H1 (cell line): ENCODE results near the gene CHST12. TPM values are rescaled to one million over a fixed set of nuclear protein-coding genes. Genes with fewer than 3 reads are reported as not detected.

Experiments used
- CTCF ChIA-PET: fragments of 300-600 bp; sonication (Branson Sonifier 250); formaldehyde crosslinking; loops from one replicate; lab custom pipeline; 2021; ENCODE audit not compliant: partially characterized antibody; lab: Charles Lee
- POLR2A ChIA-PET: fragments of 300-600 bp; sonication (Branson Sonifier 250); formaldehyde crosslinking; loops from one replicate; lab custom pipeline; 2021; ENCODE audit warnings: inconsistent platforms; ENCODE audit not compliant: partially characterized antibody; lab: Charles Lee
- DNase-seq, 2 experiments: peaks; one replicate each; pipeline versions ENCODE4 v3.0.0 to v3.0.0-alpha.2; 2010 to 2022; ENCODE audit warnings: low spot score in 2 of 2, low read depth in 1 of 2, mixed read lengths in 1 of 2
- FAIRE-seq: peaks from 2 replicates; lab custom pipeline; 2011; peaks lifted over from hg19 to GRCh38; lab: Jason Lieb, UNC
- H2AFZ ChIP-seq: 2 replicates; pipeline ENCODE4 v1.8.1; 2012; ENCODE audit warnings: low read length, inconsistent platforms
- H2AK5ac ChIP-seq: 2 replicates; pipeline ENCODE4 v1.6.1; 2013; ENCODE audit warnings: low read depth, low read length
- H2BK120ac ChIP-seq: replicated peaks from 2 replicates; pipeline ENCODE3; 2013; ENCODE audit warnings: low read depth, low read length, inconsistent platforms
- H2BK12ac ChIP-seq: 2 replicates; pipeline ENCODE4 v1.6.1; 2013; ENCODE audit warnings: low read depth, low read length
- H2BK15ac ChIP-seq: 2 replicates; pipeline ENCODE4 v1.6.1; 2013; ENCODE audit warnings: low read length
- H2BK20ac ChIP-seq: 2 replicates; pipeline ENCODE4 v1.6.1; 2013; ENCODE audit warnings: low read length
- H2BK5ac ChIP-seq: 2 replicates; pipeline ENCODE4 v1.6.1; 2013; ENCODE audit warnings: low read depth, low read length
- H3K14ac ChIP-seq: 2 replicates; pipeline ENCODE4 v1.6.1; 2013; ENCODE audit warnings: inconsistent platforms; ENCODE audit not compliant: insufficient read length
- H3K18ac ChIP-seq: 2 replicates; pipeline ENCODE4 v1.6.1; 2013; ENCODE audit warnings: low read length; ENCODE audit errors: extremely low read depth
- H3K23ac ChIP-seq: 2 replicates; pipeline ENCODE4 v1.6.1; 2013; ENCODE audit warnings: inconsistent platforms; ENCODE audit not compliant: insufficient read length
- H3K23me2 ChIP-seq: 2 replicates; pipeline ENCODE4 v1.6.1; 2013; ENCODE audit warnings: low read depth, low read length
- H3K27ac ChIP-seq: 2 replicates; pipeline ENCODE4 v1.6.1; 2011; ENCODE audit warnings: low read depth, low read length, inconsistent platforms
- H3K27me3 ChIP-seq, 4 experiments: replicated peaks in 1 of 4; 1 replicate in 1 of 4; 2 replicates in 3 of 4; pipeline versions ENCODE4 v1.6.1 to v1.8.1; 2011 to 2013; ENCODE audit warnings: low read length in 3 of 4, mild to moderate bottlenecking in 3 of 4, inconsistent platforms in 2 of 4, mixed read lengths in 2 of 4, moderate library complexity in 1 of 4; ENCODE audit not compliant: control insufficient read depth in 3 of 4, insufficient read depth in 3 of 4; ENCODE audit errors: extremely low read depth in 1 of 4
- H3K36me3 ChIP-seq, 4 experiments: 2 replicates each; pipeline versions ENCODE4 v1.6.1 to v1.8.1; 2011 to 2013; ENCODE audit warnings: mild to moderate bottlenecking in 4 of 4, low read length in 3 of 4, moderate library complexity in 2 of 4, control low read depth in 1 of 4, inconsistent platforms in 1 of 4; ENCODE audit not compliant: insufficient read depth in 4 of 4, control insufficient read depth in 2 of 4
- H3K4ac ChIP-seq: replicated peaks from 2 replicates; pipeline ENCODE3; 2013; ENCODE audit warnings: low read length, low read depth, mixed read lengths, inconsistent platforms; ENCODE audit not compliant: insufficient read length
- H3K4me1 ChIP-seq, 4 experiments: replicated peaks in 1 of 4; 1 replicate in 1 of 4; 2 replicates in 3 of 4; pipeline versions ENCODE4 v1.6.1 to v1.8.1; 2011 to 2013; ENCODE audit warnings: low read length in 3 of 4, inconsistent platforms in 2 of 4, mixed read lengths in 1 of 4; ENCODE audit not compliant: insufficient read depth in 4 of 4, control insufficient read depth in 3 of 4
- H3K4me2 ChIP-seq, 2 experiments: 2 replicates each; pipeline versions ENCODE4 v1.6.1 to v1.8.1; 2011 to 2013; ENCODE audit warnings: low read depth in 2 of 2, low read length in 2 of 2, control low read depth in 1 of 2, inconsistent platforms in 1 of 2, mild to moderate bottlenecking in 1 of 2; ENCODE audit not compliant: insufficient read depth in 1 of 2
- H3K4me3 ChIP-seq, 4 experiments: fragments of 200-600, 300-600 bp in 1 of 4; sonication (generic), shearing (Covaris generic), sonication (Bioruptor Twin) in 1 of 4; 2 replicates each; pipeline versions ENCODE4 v1.5.1 to v1.8.1; 2011 to 2016; ENCODE audit warnings: low read length in 4 of 4, low read depth in 3 of 4, control low read depth in 2 of 4, inconsistent platforms in 2 of 4, mild to moderate bottlenecking in 2 of 4, mixed read lengths in 1 of 4, moderate library complexity in 1 of 4; ENCODE audit not compliant: insufficient read depth in 2 of 4; ENCODE audit errors: extremely low read depth in 1 of 4
- H3K56ac ChIP-seq: replicated peaks from 2 replicates; pipeline ENCODE3; 2013; ENCODE audit warnings: low read depth, mild to moderate bottlenecking, mixed read lengths, low read length, inconsistent platforms; ENCODE audit not compliant: insufficient read length
- H3K79me1 ChIP-seq: 2 replicates; pipeline ENCODE4 v1.6.1; 2013; ENCODE audit warnings: low read depth, low read length, control low read depth
- H3K79me2 ChIP-seq, 2 experiments: 2 replicates each; pipeline versions ENCODE4 v1.6.1 to v1.8.1; 2012 to 2013; ENCODE audit warnings: low read length in 2 of 2, mild to moderate bottlenecking in 2 of 2, inconsistent platforms in 1 of 2; ENCODE audit not compliant: insufficient read depth in 2 of 2, control insufficient read depth in 1 of 2
- H3K9ac ChIP-seq, 4 experiments: replicated peaks in 1 of 4; 1 replicate in 1 of 4; 2 replicates in 3 of 4; pipeline versions ENCODE4 v1.6.1 to v1.8.1; 2011 to 2013; ENCODE audit warnings: low read depth in 3 of 4, low read length in 3 of 4, control low read depth in 2 of 4, mild to moderate bottlenecking in 2 of 4, moderate library complexity in 2 of 4, inconsistent platforms in 1 of 4; ENCODE audit errors: extremely low read depth in 1 of 4
- H3K9me3 ChIP-seq, 2 experiments: 2 replicates each; pipeline versions ENCODE4 v1.6.1 to v1.8.1; 2012 to 2013; ENCODE audit warnings: mild to moderate bottlenecking in 2 of 2, moderate library complexity in 2 of 2, control low read depth in 1 of 2, inconsistent platforms in 1 of 2, low read depth in 1 of 2, low read length in 1 of 2, mixed read lengths in 1 of 2; ENCODE audit not compliant: insufficient read depth in 2 of 2
- H4K20me1 ChIP-seq, 2 experiments: replicated peaks in 1 of 2; 2 replicates each; pipeline versions ENCODE3 to v1.8.1; 2011 to 2013; ENCODE audit warnings: inconsistent platforms in 2 of 2, low read length in 2 of 2, mild to moderate bottlenecking in 1 of 2; ENCODE audit not compliant: insufficient read depth in 2 of 2, control insufficient read depth in 1 of 2
- H4K5ac ChIP-seq: 2 replicates; pipeline ENCODE4 v1.6.1; 2013; ENCODE audit warnings: low read length, low read depth, mixed read lengths, inconsistent platforms; ENCODE audit not compliant: insufficient read length
- H4K8ac ChIP-seq: 2 replicates; pipeline ENCODE4 v1.8.0; 2013; ENCODE audit warnings: mild to moderate bottlenecking, moderate library complexity, low read length, inconsistent platforms; ENCODE audit not compliant: insufficient read depth; ENCODE audit errors: extremely low read depth
- H4K91ac ChIP-seq: replicated peaks from 2 replicates; pipeline ENCODE3; 2013; ENCODE audit warnings: low read length, mixed read lengths, inconsistent platforms; ENCODE audit not compliant: insufficient read length
- EP300 ChIP-seq, 2 experiments: IDR thresholded peaks; 1 replicate in 1 of 2; 2 replicates in 1 of 2; pipeline ENCODE4 v1.6.1; 2011 to 2012; ENCODE audit warnings: low read depth in 2 of 2, low read length in 2 of 2, mild to moderate bottlenecking in 2 of 2, borderline replicate concordance in 1 of 2, inconsistent platforms in 1 of 2, moderate library complexity in 1 of 2
- MAX ChIP-seq: IDR thresholded peaks from 2 replicates; pipeline ENCODE4 v1.6.1; 2012; ENCODE audit warnings: inconsistent platforms
- POLR2A ChIP-seq, 2 experiments: IDR thresholded peaks; 1 replicate in 1 of 2; 2 replicates in 1 of 2; pipeline ENCODE4 v1.6.1; 2011; ENCODE audit warnings: low read depth in 2 of 2, low read length in 2 of 2, mild to moderate bottlenecking in 2 of 2; ENCODE audit errors: control extremely low read depth in 1 of 2
- POLR2AphosphoS5 ChIP-seq: IDR thresholded peaks from 2 replicates; pipeline ENCODE4 v1.6.1; 2011; ENCODE audit warnings: low read depth, low read length
- RBBP5 ChIP-seq: IDR thresholded peaks from 2 replicates; pipeline ENCODE4 v1.7.1; 2012; ENCODE audit warnings: low read depth, mild to moderate bottlenecking, inconsistent platforms, low read length, moderate library complexity, borderline replicate concordance
- RXRA ChIP-seq: IDR thresholded peaks from 2 replicates; pipeline ENCODE4 v1.6.1; 2011; ENCODE audit warnings: low read depth, mild to moderate bottlenecking, low read length, moderate library complexity; ENCODE audit not compliant: insufficient read depth
- TAF7 ChIP-seq: optimal IDR thresholded peaks from 2 replicates; pipeline ENCODE3; 2011; ENCODE audit warnings: low read depth, mild to moderate bottlenecking, inconsistent platforms, low read length, moderate library complexity, borderline replicate concordance
- YY1 ChIP-seq: IDR thresholded peaks from 2 replicates; pipeline ENCODE4 v1.6.1; 2011; ENCODE audit warnings: low read depth, mild to moderate bottlenecking, low read length
- whole genome bisulfite sequencing, 2 experiments: shearing (Covaris generic) in 1 of 2; methylation state at CpG; one replicate each; pipeline versions ENCODE4 v1.1.6 to v1.1.7; 2013 to 2015; ENCODE audit warnings: low lambda C conversion rate in 2 of 2, mixed read lengths in 2 of 2, inconsistent platforms in 1 of 2, low coverage in 1 of 2, missing lambda C conversion rate in 1 of 2; ENCODE audit not compliant: insufficient replicate concordance in 2 of 2, insufficient coverage in 1 of 2, insufficient read length in 1 of 2; ENCODE audit errors: extremely low coverage in 1 of 2, missing lambda C conversion rate in 1 of 2; 5-methylcytosine and 5-hydroxymethylcytosine counted together
- polyA plus RNA-seq, 7 experiments: library from polyadenylated mRNA; depleted of rRNA in 3 of 7; stranded (reverse) in 5 of 7; unstranded in 2 of 7; fragments of >200 nt in 5 of 7; fragments of 200-250 nt in 2 of 7; gene quantifications; 1 replicate in 5 of 7; 2 replicates in 1 of 7; 4 replicates in 1 of 7; pipeline versions ENCODE4 v1.2.1 to v1.2.3, GENCODE V29; 2011 to 2013; ENCODE audit warnings: missing spikeins in 2 of 7, mixed read lengths in 2 of 7
- total RNA-seq: library from RNA; stranded (reverse); fragmentation: NEBNext Ultra II Directional; extraction: Animal tissue kit (Norgen Biotek cat#: 25700); gene quantifications from 2 replicates; pipeline ENCODE4 v1.2.1, GENCODE V29; 2021

Gene CHST12
- total and polyA plus RNA-seq, 2 of the 8 experiments (the other 6 are each of a cell fraction or from before 2014, with no cell fraction given), result 13.4 to 24.1 TPM

DNA sequence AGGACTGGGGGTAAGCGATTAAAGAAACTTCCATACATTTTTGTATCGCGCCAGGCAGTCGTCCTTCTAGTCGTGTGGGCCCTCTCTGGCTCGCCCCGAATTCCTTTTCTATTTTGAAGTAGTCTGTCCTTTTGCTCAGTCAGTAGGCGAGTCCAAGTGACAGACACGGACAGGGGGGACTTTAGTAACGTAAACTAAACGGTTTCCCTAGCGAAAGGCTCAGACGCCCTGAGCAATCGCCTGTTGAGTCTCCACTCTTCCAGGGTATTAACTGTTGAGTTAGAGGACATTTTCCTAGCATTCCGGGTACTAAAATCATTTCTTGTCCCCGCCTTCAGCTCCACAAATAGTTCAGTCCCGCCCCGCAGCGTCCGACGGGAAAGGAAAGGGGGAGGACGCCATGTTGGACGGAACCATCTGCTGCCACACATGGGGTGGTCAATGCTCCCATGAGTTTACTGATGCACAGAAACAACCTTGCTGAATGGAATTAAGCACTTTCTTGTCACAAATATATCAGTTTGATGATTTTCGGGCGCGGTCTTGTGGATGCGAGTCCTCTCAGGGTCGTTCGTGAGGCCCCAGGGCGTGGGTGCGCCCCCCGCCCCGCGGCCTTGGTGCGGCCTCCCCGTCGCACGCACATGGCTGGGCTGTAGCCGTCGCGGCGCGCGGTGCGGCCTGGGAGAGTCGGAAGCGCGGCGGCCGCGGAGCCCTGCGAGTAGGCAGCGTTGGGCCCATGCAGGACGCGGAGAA is 49.0 kb upstream of the CHST12 start, which contains the start of gene EIF3B:
TSS of gene EIF3B (plus strand) at position 642 of the 753 bp plus-strand sequence. CDS start at position 737, 95 bp downstream.
- DNase-seq, result peak; percentile 54 to 87
- FAIRE-seq, result peak; percentile 36
- H4K5ac ChIP-seq, result peak within 1 kb of the TSS; percentile 87
- peaks cover 8% of the 10 kb centered on the region for H3K23me2 ChIP-seq
- no peak within 1 kb of the TSS; the same call in 1 of the 2 replicates for H2BK20ac ChIP-seq
- H3K4me3 ChIP-seq, result peak within 1 kb of the TSS; percentile 93 to 100 (median 96)
- peaks cover 8% of the 10 kb centered on the region; the same call in 1 of the 2 replicates for H3K79me1 ChIP-seq
- H4K91ac ChIP-seq, result peak within 1 kb of the TSS; percentile 100
- peak within 1 kb of the TSS; percentile 88 for H2BK12ac ChIP-seq
- peak within 1 kb of the TSS; percentile 99 for H4K8ac ChIP-seq
- H3K18ac ChIP-seq, result peak within 1 kb of the TSS; percentile 91
- peak within 1 kb of the TSS; percentile 98 for H2BK120ac ChIP-seq
- H3K4me2 ChIP-seq, result peak within 1 kb of the TSS; percentile 60 to 80
- H3K9me3 ChIP-seq, result no peaks in the 10 kb centered on the region
- H3K9ac ChIP-seq, result peak within 1 kb of the TSS; percentile 99 to 100 (median 99)
- WGBS, 2 experiments, result 2% methylated on average over 48 of the region's 55 CpGs; no CpG with 5 or more reads in 1 of the 2 experiments
- peak within 1 kb of the TSS; percentile 96 for H2AFZ ChIP-seq
- H2BK15ac ChIP-seq, result peak within 1 kb of the TSS; percentile 83; the same call in 1 of the 2 replicates
- H4K20me1 ChIP-seq, result peaks cover 17 to 21% of the 10 kb centered on the region in 2 experiments
- no peak within 1 kb of the TSS for H3K23ac ChIP-seq
- H3K4me1 ChIP-seq, result peaks cover 0 to 1% (median 0%) of the 10 kb centered on the region in 4 experiments; a peak in 4 of 7 replicates
- peak within 1 kb of the TSS; percentile 14; the same call in 1 of the 2 replicates for H2AK5ac ChIP-seq
- peak within 1 kb of the TSS; percentile 100 for H3K27ac ChIP-seq
- peak within 1 kb of the TSS; percentile 11 for H3K4ac ChIP-seq
- peaks cover 43 to 88% of the 10 kb centered on the region in 2 experiments for H3K79me2 ChIP-seq
- ChIA-PET CTCF (interaction anchor here (0.6 to 1.5 kb wide), 7 partner anchors 11 to 148 kb away, joined by 3 read pairs; no protein-coding TSS in a partner anchor), POLR2A (interaction anchor here (0.7 to 3.5 kb wide), 35 partner anchors 10 to 471 kb away, joined by 3 to 69 read pairs (median 6); partner anchors contain the start of genes MAD1L1, MRM2, NUDT1 and SNX8)
- peak within 1 kb of the TSS; percentile 99 for H2BK5ac ChIP-seq
- no peaks in the 10 kb centered on the region for H3K27me3 ChIP-seq
- H3K56ac ChIP-seq, result peak within 1 kb of the TSS; percentile 97
- peaks cover 2 to 17% (median 5%) of the 10 kb centered on the region in 4 experiments; a peak in 6 of 8 replicates for H3K36me3 ChIP-seq
- H3K14ac ChIP-seq, result no peak within 1 kb of the TSS
- TF ChIP-seq MAX (peak; percentile 98), RXRA (no peak), POLR2AphosphoS5 (peak; percentile 92), EP300 (IDR thresholded peaks at IDR 0.05; ENCODE audit: borderline replicate concordance in 1 of 2, low read depth in 2 of 2, low read length in 2 of 2) (peak in 1 of 2 experiments; percentile 98; a peak in 2 of 3 replicates), RBBP5 (0 out of 2 replicates have a peak, but pooled peaks have one; percentile 82), POLR2A (IDR thresholded peaks at IDR 0.05; ENCODE audit: control extremely low read depth in 1 of 2, low read depth in 2 of 2, low read length in 2 of 2) (peak in 1 of 2 experiments; percentile 80), YY1 (peak; percentile 94), TAF7 (peak; percentile 90)
